Measurements from ENCODE around the gene MFSD12.
A peak's percentile ranks its signal among the peaks of the same experiment; 100 is the strongest.
"Not testable (repeated sequence)": the region's sequence is repeated elsewhere in the genome, so short reads cannot be mapped to it uniquely, and the experiment has no call there.

MFSD12 gene

DNA sequence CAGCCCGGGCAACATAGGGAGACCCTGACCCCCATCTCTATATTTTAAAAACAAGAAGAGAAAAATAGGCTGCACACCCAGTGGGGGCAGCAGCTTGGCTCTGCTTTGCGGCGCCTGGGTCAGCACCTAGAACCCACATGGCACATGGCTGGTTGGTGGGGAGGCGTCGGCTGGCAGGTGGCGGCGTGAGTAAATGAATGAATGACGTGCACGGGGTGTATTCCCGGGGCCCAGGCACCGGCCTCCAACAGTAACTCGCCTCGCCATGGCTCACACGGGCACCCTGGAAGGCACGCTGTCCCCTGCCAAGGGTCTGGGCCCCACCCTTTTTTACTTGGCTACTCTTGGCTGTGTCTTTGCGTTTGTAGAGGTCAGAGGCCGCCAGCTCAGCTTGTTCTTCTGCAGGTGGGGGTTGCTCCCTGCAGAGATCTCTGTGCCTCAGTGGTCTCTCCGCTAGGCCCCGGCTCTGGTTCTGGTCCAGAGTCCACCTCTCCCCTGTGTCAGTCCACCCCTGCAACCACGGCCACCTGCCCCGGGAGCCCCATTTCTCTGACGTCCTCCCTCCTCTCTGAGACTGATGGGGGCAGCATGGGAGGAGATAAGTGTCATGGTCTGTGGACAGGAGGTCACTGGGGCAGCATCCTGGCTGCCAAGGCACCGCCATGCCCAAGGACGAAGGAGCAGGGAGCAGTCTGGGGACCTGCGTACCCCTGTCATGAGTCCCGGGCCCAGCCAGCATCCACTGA, 45.7 kb downstream of the MFSD12 start:
- DNase-seq (ENCODE audit: low read depth, low spot score): no peak
- no peak overlapping the region for H3K27ac ChIP-seq

DNA sequence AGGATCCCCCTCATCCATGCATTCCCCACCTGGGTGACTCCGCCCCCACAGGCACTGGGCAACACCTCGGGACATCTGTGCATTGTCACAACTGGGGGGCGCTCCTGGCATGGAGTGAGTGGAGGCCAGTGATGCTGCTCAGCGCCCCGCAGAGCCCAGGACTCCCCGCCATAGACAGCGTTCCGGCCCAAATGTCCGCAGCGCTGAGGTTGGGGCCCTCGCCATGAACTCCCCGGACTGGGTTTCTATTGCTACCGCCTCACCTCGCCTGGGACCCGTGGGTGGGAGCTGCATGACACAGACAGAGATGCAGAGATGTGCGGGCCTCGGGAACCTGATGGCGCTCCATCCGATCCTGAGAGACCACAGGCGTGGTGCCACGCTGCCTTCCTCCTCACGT, 46.7 kb downstream of the MFSD12 start:
- no peak for DNase-seq (ENCODE audit: low read depth, low spot score)
- H3K27ac ChIP-seq: no peak overlapping the region

DNA sequence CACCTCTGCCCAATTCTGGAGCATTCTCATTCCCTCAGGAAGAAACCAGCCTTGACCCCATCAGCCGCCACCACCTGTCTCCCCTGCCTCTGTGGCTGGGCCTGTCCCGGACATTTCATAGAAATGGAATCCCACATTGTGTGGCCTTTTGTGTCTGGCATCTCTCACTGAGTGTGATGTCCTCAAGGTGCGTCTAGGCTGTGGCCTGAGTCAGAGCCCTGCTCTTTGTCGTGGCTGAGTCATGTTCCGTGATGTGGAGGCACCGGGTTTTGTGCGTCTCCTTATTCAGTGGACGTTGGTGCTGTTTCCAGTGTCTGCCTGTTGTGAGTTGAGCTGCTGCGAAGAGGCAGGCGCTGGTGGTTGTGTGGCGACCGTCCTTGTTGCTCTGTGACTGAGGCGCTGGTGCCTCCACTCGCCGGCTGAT, 47.8 kb downstream of the MFSD12 start:
- DNase-seq (ENCODE audit: low read depth, low spot score): peak; percentile 70
- H3K27ac ChIP-seq: peak overlapping the region; percentile 87

DNA sequence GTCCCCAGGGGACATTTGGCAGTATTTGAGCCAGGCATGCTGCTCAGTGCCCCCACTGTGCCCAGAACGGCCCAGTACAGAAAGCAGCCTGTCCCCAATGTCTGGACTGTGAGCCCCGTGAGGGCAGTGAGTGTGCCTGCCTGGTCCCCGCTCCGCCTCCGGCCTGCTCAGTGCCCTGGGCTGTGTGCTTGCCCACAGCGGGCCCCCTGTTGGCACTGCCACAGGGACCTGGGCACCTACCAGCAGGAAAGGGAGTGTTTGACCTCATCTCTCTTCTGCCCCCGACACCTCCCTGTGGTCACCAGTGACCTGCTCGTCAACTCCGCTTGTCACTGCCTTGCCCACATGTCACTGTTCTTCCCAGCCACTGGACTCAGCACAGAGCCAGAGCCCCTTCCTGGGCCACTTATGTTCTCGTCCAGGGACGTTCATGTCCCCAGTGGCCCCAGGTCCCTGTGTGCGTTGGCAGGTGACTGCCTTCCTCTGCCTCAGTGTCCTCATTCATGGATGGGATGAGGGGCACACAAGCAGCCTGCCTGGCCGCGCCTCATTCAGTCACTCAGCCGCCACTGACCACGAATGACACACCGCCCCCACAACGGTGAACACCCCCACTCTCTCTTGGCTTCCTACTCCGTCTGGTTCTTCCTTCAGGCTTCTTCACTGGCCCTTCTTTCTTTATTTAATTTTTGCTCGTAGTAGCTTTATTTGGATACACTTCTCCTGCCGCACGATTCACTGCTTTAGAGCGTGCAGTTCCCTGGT, 48.4 kb downstream of the MFSD12 start:
- DNase-seq (ENCODE audit: low read depth, low spot score): no peak
- H3K27ac ChIP-seq: peak overlapping the region; percentile 87

DNA sequence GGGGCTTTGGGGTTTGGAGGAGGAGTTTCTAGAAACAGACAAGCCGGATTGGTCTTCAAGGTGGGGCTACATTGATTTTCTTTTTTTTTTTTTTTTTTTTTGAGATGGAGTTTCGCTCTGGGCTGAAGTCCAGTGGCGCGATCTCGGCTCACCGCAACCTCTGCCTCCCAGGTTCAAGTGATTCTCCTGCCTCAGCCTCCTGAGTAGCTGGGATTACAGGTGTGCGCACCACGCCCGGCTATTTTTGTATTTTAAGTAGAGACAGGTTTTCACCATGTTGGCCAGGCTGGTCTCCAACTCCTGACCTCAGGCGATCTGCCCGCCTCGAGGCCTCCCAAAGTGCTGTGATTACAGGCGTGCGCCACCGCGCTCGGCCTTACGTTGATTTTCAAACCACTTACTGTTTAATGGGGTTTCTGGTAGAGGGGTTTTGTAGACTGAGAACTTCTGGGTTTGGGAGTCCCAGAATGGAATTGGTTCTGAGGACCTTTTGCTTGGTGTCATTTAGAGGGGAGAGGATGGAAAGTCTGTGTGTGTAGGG, 49.2 kb downstream of the MFSD12 start:
- peak overlapping the region; percentile 87 for H3K27ac ChIP-seq
- not testable (repeated sequence) for DNase-seq (ENCODE audit: low read depth, low spot score)

DNA sequence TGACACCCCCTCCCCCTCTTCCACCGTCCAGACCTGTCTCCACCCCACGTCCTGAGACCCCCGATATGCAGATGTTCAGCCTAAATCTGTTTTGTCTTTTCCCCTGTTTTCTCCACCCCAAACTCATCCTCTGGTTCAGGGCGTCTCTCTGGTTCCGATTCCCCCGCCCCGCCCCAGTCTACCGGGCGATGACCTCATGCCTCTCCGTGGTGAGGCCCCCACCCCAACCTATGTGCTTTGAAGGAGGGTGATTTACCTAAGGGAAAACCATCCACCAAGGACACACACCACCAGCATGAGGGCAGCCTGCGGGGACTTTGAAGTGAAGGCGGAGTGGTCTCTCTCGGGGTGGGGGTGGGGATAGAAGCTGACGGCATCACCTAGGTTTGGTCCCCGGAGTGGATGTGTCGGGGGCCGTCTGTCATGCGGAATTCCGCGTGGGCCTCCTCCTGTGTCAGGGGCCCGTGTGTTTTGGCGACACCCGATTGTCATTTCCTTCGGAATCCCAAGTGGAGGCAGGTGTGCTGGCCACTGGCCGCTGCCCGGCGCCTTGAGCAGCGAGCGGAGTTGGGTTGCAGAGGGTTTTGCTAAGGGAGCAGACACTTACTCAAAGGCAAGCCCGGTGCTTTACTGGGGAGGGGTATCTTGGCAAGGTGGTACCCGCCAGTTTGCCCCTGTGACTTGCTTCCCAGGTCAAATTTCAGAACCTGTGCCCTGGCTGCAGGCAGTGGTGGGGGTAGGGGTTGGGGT, 49.8 kb downstream of the MFSD12 start:
- peak overlapping the region; percentile 87 for H3K27ac ChIP-seq
- DNase-seq (ENCODE audit: low read depth, low spot score): no peak

DNA sequence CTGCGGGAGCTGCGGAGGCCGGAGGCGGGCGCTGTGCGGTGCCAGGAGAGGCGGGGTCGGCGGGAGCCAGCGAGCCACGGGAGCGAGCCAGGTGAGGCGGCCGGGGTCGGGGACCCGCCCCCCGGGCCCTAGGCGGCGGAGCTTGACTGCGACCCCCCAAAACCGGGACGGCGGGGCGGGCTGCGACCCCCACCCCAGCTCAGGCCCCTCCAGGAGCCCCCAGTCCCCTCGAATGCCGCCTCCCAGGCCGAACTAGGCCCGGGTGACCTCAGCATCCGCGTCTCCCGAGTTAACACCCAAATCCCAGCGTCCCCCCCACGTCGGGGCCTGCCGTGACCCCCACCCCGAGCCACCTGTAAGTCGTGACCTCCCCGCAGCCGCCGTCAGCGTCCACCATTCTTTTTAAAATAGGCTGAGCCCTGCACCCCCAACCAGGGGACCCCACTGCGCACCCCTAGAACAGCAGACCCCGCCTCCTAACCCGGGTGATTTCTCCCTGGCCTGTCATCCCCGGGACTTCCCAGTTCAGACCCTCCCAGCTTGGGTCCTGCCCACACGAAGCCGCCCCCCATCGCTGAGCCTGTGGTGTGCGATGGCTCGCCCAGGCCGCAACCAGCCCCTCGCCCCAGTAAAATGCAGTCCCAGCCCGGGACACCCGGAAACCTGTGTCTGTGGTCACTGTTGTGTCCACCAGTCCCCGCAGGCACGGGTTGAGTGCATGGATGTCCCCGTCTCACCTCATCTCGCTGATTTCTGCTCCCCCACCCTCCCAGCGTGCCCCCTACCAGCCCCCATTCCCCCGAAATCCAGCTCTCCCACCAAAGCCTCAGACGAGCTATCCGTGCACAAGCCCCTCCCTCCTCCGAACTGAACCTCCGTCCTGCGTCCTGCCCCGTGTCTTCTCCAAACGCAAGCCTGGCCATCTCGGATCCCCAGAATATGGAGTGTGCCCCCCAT, 50.7 kb downstream of the MFSD12 start:
- H3K27ac ChIP-seq: peak overlapping the region; percentile 87
- no peak for DNase-seq (ENCODE audit: low read depth, low spot score)

DNA sequence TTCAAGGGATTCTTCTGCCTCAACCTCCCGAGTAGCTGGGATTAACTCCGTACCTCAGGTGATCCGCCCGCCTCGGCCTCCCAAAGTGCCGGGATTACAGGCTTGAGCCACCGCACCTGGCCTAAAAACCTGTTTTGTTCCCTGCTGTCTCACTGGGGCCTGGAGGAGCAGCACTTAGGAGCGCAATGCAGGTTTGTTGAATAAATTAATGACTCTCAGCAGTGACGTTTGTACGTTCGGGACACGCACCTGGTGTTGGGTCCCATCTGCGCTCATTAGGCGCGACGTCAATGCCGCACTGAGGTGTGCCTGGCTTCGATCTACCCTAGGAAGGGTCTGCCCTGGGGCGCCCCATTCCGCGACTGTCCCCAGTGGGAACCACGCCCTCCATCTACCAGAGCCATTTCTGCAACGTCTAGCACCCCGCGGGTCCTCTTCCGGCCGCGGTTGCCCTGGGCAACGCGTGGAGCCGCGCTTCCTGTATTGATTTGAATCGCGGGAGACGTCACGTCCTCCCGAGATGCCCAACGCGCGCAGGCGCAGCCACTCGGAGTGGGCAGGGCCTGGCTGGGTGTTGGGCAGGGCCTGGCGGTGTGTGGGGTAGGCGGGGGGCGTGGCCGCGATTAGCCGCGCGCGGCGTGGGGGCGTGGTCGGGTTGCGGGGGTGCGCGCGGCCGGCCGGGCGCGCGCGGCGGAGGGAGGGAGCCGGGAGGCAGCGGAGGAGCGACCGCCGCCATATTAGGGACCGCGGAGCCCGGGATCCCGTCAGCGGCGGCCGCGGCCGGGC, 51.6 kb downstream of the MFSD12 start, which contains the start of gene FZR1:
Gene FZR1, plus strand, starts transcription at position 714 of the 786 bp plus-strand sequence. CDS start 16,679 bp downstream, outside the sequence.
- peak; percentile 89 for DNase-seq (ENCODE audit: low read depth, low spot score)
- H3K27ac ChIP-seq: peak within 1 kb of the TSS; percentile 87

DNA sequence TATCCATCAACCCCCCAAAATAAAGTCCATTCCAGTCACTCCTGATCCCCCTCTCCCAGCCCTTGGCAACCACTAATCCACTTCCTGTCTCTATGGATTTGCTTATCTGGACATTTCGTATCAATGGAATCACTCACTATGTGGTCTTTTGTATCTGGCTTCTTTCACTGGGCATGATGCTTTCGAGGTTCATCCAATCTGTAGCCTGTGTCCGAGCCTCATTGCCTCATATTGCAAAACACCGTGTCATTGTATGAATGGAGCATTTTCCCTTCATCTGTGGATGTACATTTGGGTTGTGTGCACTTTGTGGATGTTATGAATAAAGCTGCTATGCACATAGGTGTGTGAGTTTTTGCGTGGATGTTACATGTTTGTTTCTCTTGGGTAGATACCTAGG, 52.7 kb downstream of the MFSD12 start:
- DNase-seq (ENCODE audit: low read depth, low spot score): no peak
- H3K27ac ChIP-seq: peak overlapping the region; percentile 87

DNA sequence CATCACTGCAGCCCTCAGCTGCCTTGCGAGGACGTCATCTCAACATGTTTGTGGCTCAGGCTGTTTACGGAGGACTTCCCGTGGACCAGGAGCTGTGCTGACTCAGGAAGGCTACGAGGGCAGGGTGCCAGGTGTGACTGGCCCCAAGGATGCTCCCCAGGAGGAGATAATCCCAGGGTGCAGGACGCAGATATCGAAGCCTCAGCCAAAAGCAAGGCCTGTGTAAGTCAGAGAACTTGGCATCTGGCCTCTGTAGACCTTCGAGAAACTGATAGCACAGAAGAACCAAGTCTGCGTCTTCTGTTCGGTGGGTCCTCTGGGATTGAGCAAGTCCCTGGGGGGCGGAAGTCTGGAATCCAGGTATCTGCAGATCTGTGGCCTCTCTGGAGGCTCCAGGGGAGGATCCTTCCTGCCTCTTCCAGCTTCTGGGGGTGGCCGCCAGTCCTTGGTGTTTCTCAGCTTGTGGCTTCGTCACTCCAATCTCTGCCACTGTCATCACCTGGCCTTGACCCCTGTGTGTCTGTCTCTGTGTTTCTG, 54.3 kb downstream of the MFSD12 start:
- DNase-seq (ENCODE audit: low read depth, low spot score): no peak
- H3K27ac ChIP-seq: no peak overlapping the region

DNA sequence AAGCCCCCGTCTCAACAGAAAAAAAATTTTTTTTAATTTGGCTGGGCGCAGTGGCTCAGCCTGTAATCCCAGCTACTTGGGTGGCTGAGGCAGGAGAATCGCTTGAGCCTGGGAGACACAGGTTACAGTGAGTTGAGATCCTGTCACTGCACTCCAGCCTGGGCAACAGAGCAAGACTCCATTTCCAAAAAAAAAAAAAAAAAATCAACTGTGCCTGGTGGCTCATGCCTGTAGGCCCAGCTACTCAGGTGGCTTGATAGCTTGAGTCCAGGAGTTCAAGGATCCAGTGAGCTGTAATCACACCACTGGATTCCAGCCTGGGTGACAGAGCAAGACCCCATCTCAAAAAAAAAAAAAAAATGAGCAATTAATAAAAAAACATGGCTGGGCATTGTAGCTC, 55.6 kb downstream of the MFSD12 start:
- no peak overlapping the region for H3K27ac ChIP-seq
- DNase-seq (ENCODE audit: low read depth, low spot score): no peak

DNA sequence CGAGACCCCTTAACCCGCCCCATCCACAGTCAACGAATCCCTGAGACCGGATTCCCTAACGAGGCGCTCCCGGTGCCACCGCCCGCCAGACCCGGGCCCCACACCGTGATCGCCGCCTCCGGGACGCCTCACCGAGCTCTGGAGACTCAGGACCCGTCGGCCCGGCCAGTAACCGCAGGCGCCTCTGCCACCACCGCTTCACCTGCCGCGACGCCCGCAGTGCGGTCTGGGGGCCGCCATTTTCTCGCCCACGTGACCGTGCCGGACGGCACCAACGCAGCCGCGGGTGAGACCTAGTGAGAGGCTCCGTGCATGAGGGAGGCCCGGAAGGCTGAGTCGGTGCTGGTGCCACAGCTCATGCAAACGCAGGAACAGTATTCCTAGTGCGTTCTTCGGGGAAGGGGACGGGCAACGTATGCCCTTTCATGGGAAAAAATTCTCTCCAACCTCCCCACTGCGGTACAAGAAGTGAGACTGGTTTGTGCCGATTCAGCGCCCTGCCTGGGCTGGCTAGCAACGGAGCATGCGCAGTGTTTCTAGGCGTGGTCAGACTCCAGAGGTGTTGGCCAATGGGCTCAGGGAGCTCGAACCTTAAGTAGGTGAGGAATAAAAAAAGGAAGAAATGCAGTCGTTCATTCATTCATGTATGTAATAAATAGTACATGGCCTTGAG, 56.8 kb downstream of the MFSD12 start, which contains the start of gene DOHH:
Gene DOHH, minus strand, starts transcription at position 246 of the 673 bp plus-strand sequence. CDS start 3,860 bp downstream, outside the sequence.
- H3K27ac ChIP-seq: peak within 1 kb of the TSS; percentile 81
- peak; percentile 77 for DNase-seq (ENCODE audit: low read depth, low spot score)

DNA sequence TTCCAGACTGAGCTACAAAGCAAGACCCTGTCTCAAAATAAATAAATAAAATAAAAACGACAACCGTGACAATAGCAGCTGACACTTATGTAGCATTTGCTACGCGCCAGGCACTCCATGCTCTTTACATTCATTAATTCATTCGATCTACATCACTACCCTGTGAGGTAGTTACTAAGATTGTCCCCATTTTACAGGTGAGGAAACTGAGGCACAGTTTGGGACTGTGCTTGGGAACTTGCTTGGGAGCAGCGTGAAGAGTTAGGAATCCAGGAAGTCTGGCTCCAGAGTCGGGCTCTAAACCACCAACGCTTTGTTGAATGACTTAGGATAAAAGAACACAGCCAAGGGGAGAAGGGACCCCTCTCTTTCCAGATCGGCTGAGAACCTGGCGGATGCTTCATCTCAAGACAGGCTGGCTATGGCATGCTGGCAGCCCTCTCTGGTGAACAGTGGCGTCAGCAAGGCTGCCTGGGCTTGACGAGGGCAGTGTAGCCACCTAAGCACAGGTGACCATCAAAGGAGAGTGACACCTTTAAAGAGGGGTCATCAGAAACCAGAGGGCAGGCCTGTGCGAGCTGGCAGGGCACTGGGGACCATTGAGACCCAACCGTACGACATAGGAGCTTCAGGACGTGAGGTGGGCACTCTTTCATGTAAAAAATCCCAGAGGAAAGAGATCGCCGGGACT, 57.5 kb downstream of the MFSD12 start:
- DNase-seq (ENCODE audit: low read depth, low spot score): no peak
- peak overlapping the region; percentile 81 for H3K27ac ChIP-seq

DNA sequence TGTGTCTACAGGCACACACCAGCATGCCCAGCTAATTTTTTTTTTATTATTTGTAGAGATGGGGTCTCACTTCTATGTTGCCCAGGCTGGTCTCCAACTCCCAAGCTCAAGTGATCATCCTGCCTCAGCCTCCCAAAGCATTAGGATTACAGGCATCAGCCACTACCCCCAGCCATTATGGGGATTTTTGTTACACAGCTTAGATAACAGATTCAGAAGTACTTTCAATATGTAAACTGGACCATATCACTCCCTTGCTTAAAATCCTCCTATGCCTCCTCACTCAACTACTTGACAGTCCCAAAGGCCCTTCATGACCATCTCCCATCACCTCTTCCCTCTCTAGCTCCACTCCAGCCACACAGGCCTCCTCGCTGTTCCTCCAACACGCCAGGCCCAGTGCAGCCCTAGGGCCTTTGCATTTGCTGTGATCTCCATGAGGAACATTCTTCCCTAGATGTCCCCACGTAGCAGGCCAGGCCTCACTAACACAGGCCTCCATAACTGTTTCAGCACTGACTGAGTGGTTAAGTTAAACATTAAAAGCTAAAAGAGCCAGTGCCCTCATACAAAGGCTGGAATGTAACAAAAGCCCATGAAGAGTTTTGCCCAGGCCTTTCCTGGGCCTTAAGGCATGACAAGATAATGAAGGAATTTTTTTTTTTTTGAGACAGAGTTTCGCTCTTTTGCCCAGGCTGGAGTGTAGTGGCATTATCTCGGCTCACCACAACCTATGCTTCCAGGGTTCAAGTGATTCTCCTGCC, 59.4 kb downstream of the MFSD12 start:
- no peak overlapping the region for H3K27ac ChIP-seq
- no peak for DNase-seq (ENCODE audit: low read depth, low spot score)

DNA sequence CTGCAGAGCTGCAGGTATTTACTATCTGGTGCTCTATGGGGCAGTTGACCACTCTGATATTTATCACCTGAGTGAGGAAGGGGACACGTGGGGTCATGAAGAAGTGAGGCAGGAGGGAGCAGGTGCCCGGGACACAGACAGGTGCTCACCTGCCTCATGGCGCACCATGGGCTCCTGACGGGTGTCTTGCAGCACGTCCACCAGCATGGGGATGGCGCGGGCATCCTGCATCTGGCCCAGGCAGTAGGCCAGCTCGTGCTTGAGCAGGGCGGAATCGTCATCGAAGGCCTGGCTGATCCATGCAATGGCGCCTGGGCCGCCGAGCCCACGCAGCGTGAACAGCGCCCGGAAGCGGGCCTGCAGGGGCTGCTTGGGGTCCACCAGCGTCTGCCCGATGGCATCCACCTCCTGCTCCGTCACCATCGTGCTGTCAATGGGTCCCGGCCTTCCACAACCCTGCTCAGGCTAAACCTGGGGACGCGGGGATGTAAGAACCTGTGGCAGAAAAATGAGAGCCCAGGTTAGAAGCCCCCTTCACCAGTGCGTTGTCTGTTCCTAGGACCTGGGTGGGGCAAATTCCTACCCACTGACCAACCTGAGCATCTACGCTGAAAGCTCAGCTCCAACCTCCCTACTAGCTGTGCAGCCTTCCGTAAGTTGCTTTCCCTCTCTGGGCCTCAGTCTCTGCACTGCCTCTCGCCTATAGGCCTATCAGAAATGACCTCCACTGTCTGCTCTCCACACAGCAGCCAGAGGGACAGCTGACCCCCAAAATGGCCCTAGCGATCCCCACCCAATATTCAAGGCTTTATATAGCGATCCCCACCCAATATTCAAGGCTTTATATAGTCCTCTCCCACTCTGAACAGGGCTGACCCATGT, 60.8 kb downstream of the MFSD12 start:
- no peak overlapping the region for H3K27ac ChIP-seq
- DNase-seq (ENCODE audit: low read depth, low spot score): no peak
